Skeletal muscle cell (primary cell): ENCODE measurements around the gene FHIT.

ENCODE experiments used
- DNase-seq: peaks from one replicate; pipeline ENCODE4 v3.0.0-alpha.2; 2010; ENCODE audit warnings: low read depth
- H3K4me3 ChIP-seq: 2 replicates; pipeline ENCODE4 v1.5.1; 2011; ENCODE audit warnings: low read depth, mild to moderate bottlenecking, control low read depth, low read length, moderate library complexity

FHIT gene

GRCh38 chr3:61251174-61251972 lies at the start of gene FHIT:
Gene FHIT (minus strand): TSS chr3:61251452.
- H3K4me3 ChIP-seq, result peak within 1 kb of the TSS; percentile 74

GRCh38 chr3:61300786-61301185 lies 49.5 kb upstream of the FHIT start:
- no peak overlapping the region for H3K4me3 ChIP-seq
- DNase-seq, result no peak

More at GRCh38 chr3:61251174-61251972, at the start of gene FHIT:
- peak; percentile 77 for DNase-seq

GRCh38 chr3:61300006-61300380 lies 48.7 kb upstream of the FHIT start:
- DNase-seq, result no peak
- H3K4me3 ChIP-seq, result no peak overlapping the region

GRCh38 chr3:61299343-61300005 lies 48.2 kb upstream of the FHIT start:
- no peak for DNase-seq
- no peak overlapping the region for H3K4me3 ChIP-seq

GRCh38 chr3:61297821-61298220 lies 46.6 kb upstream of the FHIT start:
- no peak overlapping the region for H3K4me3 ChIP-seq

GRCh38 chr3:61288446-61288845 lies 37.2 kb upstream of the FHIT start:
- H3K4me3 ChIP-seq, result no peak overlapping the region
- no peak for DNase-seq

More at GRCh38 chr3:61297821-61298220, 46.6 kb upstream of the FHIT start:
- no peak for DNase-seq

- H3K4me3 ChIP-seq, result no peak overlapping the region
- no peak for DNase-seq
Measured at GRCh38 chr3:61283876-61284275, 32.6 kb upstream of the FHIT start.

- no peak overlapping the region for H3K4me3 ChIP-seq
- DNase-seq, result no peak
Measured at GRCh38 chr3:61278713-61279112, 27.5 kb upstream of the FHIT start.

GRCh38 chr3:61277411-61277810 lies 26.2 kb upstream of the FHIT start:
- no peak for DNase-seq
- H3K4me3 ChIP-seq, result no peak overlapping the region

GRCh38 chr3:61269435-61269834 lies 18.2 kb upstream of the FHIT start:
- no peak overlapping the region for H3K4me3 ChIP-seq
- DNase-seq, result no peak

GRCh38 chr3:61268644-61269043 lies 17.4 kb upstream of the FHIT start:
- H3K4me3 ChIP-seq, result no peak overlapping the region
- DNase-seq, result no peak

GRCh38 chr3:61264281-61264680 lies 13.0 kb upstream of the FHIT start:
- H3K4me3 ChIP-seq, result no peak overlapping the region
- no peak for DNase-seq

GRCh38 chr3:61257148-61257547 lies 5.9 kb upstream of the FHIT start:
- no peak overlapping the region for H3K4me3 ChIP-seq
- DNase-seq, result no peak

GRCh38 chr3:61253756-61254155 lies 2.5 kb upstream of the FHIT start:
- DNase-seq, result no peak
- no peak overlapping the region for H3K4me3 ChIP-seq

GRCh38 chr3:61252836-61253235 lies 1.6 kb upstream of the FHIT start:
- H3K4me3 ChIP-seq, result no peak overlapping the region
- DNase-seq, result no peak

- no peak for DNase-seq
- H3K4me3 ChIP-seq, result peak overlapping the region; percentile 74
Measured at GRCh38 chr3:61250784-61251173, 473 bp downstream of the FHIT start.

GRCh38 chr3:61248496-61248895 lies 2.8 kb downstream of the FHIT start:
- H3K4me3 ChIP-seq, result no peak overlapping the region
- no peak for DNase-seq

GRCh38 chr3:61247191-61247590 lies 4.1 kb downstream of the FHIT start:
- DNase-seq, result no peak

GRCh38 chr3:61239871-61240270 lies 11.4 kb downstream of the FHIT start:
- no peak overlapping the region for H3K4me3 ChIP-seq
- DNase-seq, result no peak

More at GRCh38 chr3:61247191-61247590, 4.1 kb downstream of the FHIT start:
- H3K4me3 ChIP-seq, result no peak overlapping the region

GRCh38 chr3:61237858-61238257 lies 13.4 kb downstream of the FHIT start:
- H3K4me3 ChIP-seq, result no peak overlapping the region
- DNase-seq, result no peak

GRCh38 chr3:61236556-61236955 lies 14.7 kb downstream of the FHIT start:
- H3K4me3 ChIP-seq, result no peak overlapping the region
- DNase-seq, result no peak
